ENCODE measurements around the gene MYBBP1A. TPM values are rescaled to one million over a fixed set of nuclear protein-coding genes. Genes with fewer than 3 reads are reported as not detected.

The MYBBP1A gene
- polyA plus RNA-seq, 1 experiment, result 24.1 TPM

- ChIA-PET CTCF (interaction anchor here (4.7 kb wide), 1 partner anchor 22 kb away, joined by 37 read pairs; no protein-coding TSS in a partner anchor), POLR2A (no interaction called here)
- Histone ChIP-seq H3K4me3 (ENCODE audit: low read depth, low read length) (no peak overlapping the region), H3K27me3 (ENCODE audit: control insufficient read depth, insufficient read depth, low read length) (peaks cover 33% of the 10 kb centered on the region), H3K36me3 (ENCODE audit: control insufficient read depth, insufficient read depth, low read length) (no peaks in the 10 kb centered on the region)
- DNase-seq (ENCODE audit: low read depth), result no peak
- no peak for TF ChIP-seq CTCF (IDR thresholded peaks at IDR 0.05; ENCODE audit: insufficient read depth, low read depth, low read length)
These were observed 33.2 kb upstream of the MYBBP1A start for GRCh38 chr17:4588391-4588790.

- ChIA-PET CTCF (interaction anchor here (4.7 kb wide), 1 partner anchor 21 kb away, joined by 37 read pairs; no protein-coding TSS in a partner anchor), POLR2A (no interaction called here)
- peaks cover 39% of the 10 kb centered on the region for H3K27me3 ChIP-seq (ENCODE audit: control insufficient read depth, insufficient read depth, low read length)
These were observed 32.6 kb upstream of the MYBBP1A start for GRCh38 chr17:4587803-4588202.

GRCh38 chr17:4587195-4587594, 32.0 kb upstream of the MYBBP1A start:
- ChIA-PET POLR2A (no interaction called here), CTCF (interaction anchor here (0.8 to 4.7 kb wide), 3 partner anchors 13 to 37 kb away, joined by 3 to 37 read pairs (median 3); no protein-coding TSS in a partner anchor)
- no peak for DNase-seq (ENCODE audit: low read depth)
- peaks cover 45% of the 10 kb centered on the region for H3K27me3 ChIP-seq (ENCODE audit: control insufficient read depth, insufficient read depth, low read length)
- no peak for TF ChIP-seq CTCF (IDR thresholded peaks at IDR 0.05; ENCODE audit: insufficient read depth, low read depth, low read length)
- no peaks in the 10 kb centered on the region for H3K36me3 ChIP-seq (ENCODE audit: control insufficient read depth, insufficient read depth, low read length)
- H3K4me3 ChIP-seq (ENCODE audit: low read depth, low read length), result no peak overlapping the region

More at GRCh38 chr17:4587803-4588202, 32.6 kb upstream of the MYBBP1A start:
- no peak for TF ChIP-seq CTCF (IDR thresholded peaks at IDR 0.05; ENCODE audit: insufficient read depth, low read depth, low read length)
- Histone ChIP-seq H3K4me3 (ENCODE audit: low read depth, low read length) (no peak overlapping the region), H3K36me3 (ENCODE audit: control insufficient read depth, insufficient read depth, low read length) (no peaks in the 10 kb centered on the region)
- no peak for DNase-seq (ENCODE audit: low read depth)

GRCh38 chr17:4586043-4586442, 30.9 kb upstream of the MYBBP1A start:
- TF ChIP-seq CTCF (IDR thresholded peaks at IDR 0.05; ENCODE audit: insufficient read depth, low read depth, low read length), result no peak
- CTCF ChIA-PET, result interaction anchor here (0.7 to 4.7 kb wide), 4 partner anchors 20 to 165 kb away, joined by 3 to 37 read pairs (median 3); no protein-coding TSS in a partner anchor
- POLR2A ChIA-PET, result no interaction called here
- no peaks in the 10 kb centered on the region for H3K36me3 ChIP-seq (ENCODE audit: control insufficient read depth, insufficient read depth, low read length)
- no peak overlapping the region for H3K4me3 ChIP-seq (ENCODE audit: low read depth, low read length)
- H3K27me3 ChIP-seq (ENCODE audit: control insufficient read depth, insufficient read depth, low read length), result peaks cover 45% of the 10 kb centered on the region
- DNase-seq (ENCODE audit: low read depth), result no peak

- Histone ChIP-seq H3K4me3 (ENCODE audit: low read depth, low read length) (no peak overlapping the region), H3K27me3 (ENCODE audit: control insufficient read depth, insufficient read depth, low read length) (peaks cover 45% of the 10 kb centered on the region), H3K36me3 (ENCODE audit: control insufficient read depth, insufficient read depth, low read length) (no peaks in the 10 kb centered on the region)
- DNase-seq (ENCODE audit: low read depth), result no peak
- CTCF ChIA-PET, result interaction anchor here (1.2 to 4.7 kb wide), 2 partner anchors 19 to 164 kb away, joined by 3 to 37 read pairs; no protein-coding TSS in a partner anchor
- TF ChIP-seq CTCF (IDR thresholded peaks at IDR 0.05; ENCODE audit: insufficient read depth, low read depth, low read length), result no peak
- POLR2A ChIA-PET, result no interaction called here
These were observed 30.4 kb upstream of the MYBBP1A start for GRCh38 chr17:4585638-4585994.
